Measurements from ENCODE around the gene CPNE4.

Gene CPNE4

GRCh38 chr3:131960324-131960723 is 74.5 kb downstream of the CPNE4 start:
- H3K27me3 ChIP-seq (ENCODE audit: insufficient read depth, low read depth, severe bottlenecking): no peaks in the 10 kb centered on the region
- TF ChIP-seq CTCF (IDR thresholded peaks at IDR 0.05; ENCODE audit: low read depth, low read length): no peak
- no peak overlapping the region for H3K27ac ChIP-seq
- no peaks in the 10 kb centered on the region for H3K9me3 ChIP-seq (ENCODE audit: severe bottlenecking)
- no peak for DNase-seq
- no peaks in the 10 kb centered on the region for H3K36me3 ChIP-seq
- no peak overlapping the region for H3K4me3 ChIP-seq (ENCODE audit: low read depth, low read length)

GRCh38 chr3:131957980-131958379 is 76.8 kb downstream of the CPNE4 start:
- Histone ChIP-seq H3K4me3 (ENCODE audit: low read depth, low read length) (no peak overlapping the region), H3K9me3 (ENCODE audit: severe bottlenecking) (no peaks in the 10 kb centered on the region), H3K36me3 (no peaks in the 10 kb centered on the region), H3K27me3 (ENCODE audit: insufficient read depth, low read depth, severe bottlenecking) (no peaks in the 10 kb centered on the region), H3K27ac (no peak overlapping the region)
- DNase-seq: no peak
- TF ChIP-seq CTCF (IDR thresholded peaks at IDR 0.05; ENCODE audit: low read depth, low read length): no peak

GRCh38 chr3:131957511-131957910 is 77.3 kb downstream of the CPNE4 start:
- H3K4me3 ChIP-seq (ENCODE audit: low read depth, low read length): no peak overlapping the region
- H3K36me3 ChIP-seq: no peaks in the 10 kb centered on the region
- TF ChIP-seq CTCF (IDR thresholded peaks at IDR 0.05; ENCODE audit: low read depth, low read length): no peak
- no peaks in the 10 kb centered on the region for H3K27me3 ChIP-seq (ENCODE audit: insufficient read depth, low read depth, severe bottlenecking)
- no peak for DNase-seq
- no peak overlapping the region for H3K27ac ChIP-seq
- no peaks in the 10 kb centered on the region for H3K9me3 ChIP-seq (ENCODE audit: severe bottlenecking)

GRCh38 chr3:131948806-131949205 is 86.0 kb downstream of the CPNE4 start:
- no peak overlapping the region for H3K27ac ChIP-seq
- H3K4me3 ChIP-seq (ENCODE audit: low read depth, low read length): no peak overlapping the region
- no peaks in the 10 kb centered on the region for H3K9me3 ChIP-seq (ENCODE audit: severe bottlenecking)
- no peak for DNase-seq
- H3K27me3 ChIP-seq (ENCODE audit: insufficient read depth, low read depth, severe bottlenecking): no peaks in the 10 kb centered on the region
- no peaks in the 10 kb centered on the region for H3K36me3 ChIP-seq
- TF ChIP-seq CTCF (IDR thresholded peaks at IDR 0.05; ENCODE audit: low read depth, low read length): no peak

GRCh38 chr3:131944676-131945075 is 90.1 kb downstream of the CPNE4 start:
- H3K27ac ChIP-seq: no peak overlapping the region
- H3K36me3 ChIP-seq: no peaks in the 10 kb centered on the region
- no peak for TF ChIP-seq CTCF (IDR thresholded peaks at IDR 0.05; ENCODE audit: low read depth, low read length)
- no peaks in the 10 kb centered on the region for H3K9me3 ChIP-seq (ENCODE audit: severe bottlenecking)
- no peaks in the 10 kb centered on the region for H3K27me3 ChIP-seq (ENCODE audit: insufficient read depth, low read depth, severe bottlenecking)
- DNase-seq: no peak
- no peak overlapping the region for H3K4me3 ChIP-seq (ENCODE audit: low read depth, low read length)

- no peak for TF ChIP-seq CTCF (IDR thresholded peaks at IDR 0.05; ENCODE audit: low read depth, low read length)
- DNase-seq: no peak
- H3K27me3 ChIP-seq (ENCODE audit: insufficient read depth, low read depth, severe bottlenecking): no peaks in the 10 kb centered on the region
Measured at GRCh38 chr3:131933665-131934064, 101.1 kb downstream of the CPNE4 start.

More at GRCh38 chr3:131933665-131934064, 101.1 kb downstream of the CPNE4 start:
- no peaks in the 10 kb centered on the region for H3K9me3 ChIP-seq (ENCODE audit: severe bottlenecking)
- no peak overlapping the region for H3K27ac ChIP-seq
- H3K36me3 ChIP-seq: no peaks in the 10 kb centered on the region
- H3K4me3 ChIP-seq (ENCODE audit: low read depth, low read length): no peak overlapping the region

Data from WERI-Rb-1 (cell line).